Thyroid gland (tissue), 4 donors: ENCODE data around the gene GALR3. TPM values are rescaled to one million over a fixed set of nuclear protein-coding genes. Genes with fewer than 3 reads are reported as not detected.

Experiments
- DNase-seq, 2 donors: peaks; one replicate each; pipeline ENCODE4 v3.0.0-alpha.2; 2019
- H3K27ac ChIP-seq, 3 donors: fragments of 200-600 bp; sonication (generic); 1 replicate in 2 of 3; 2 replicates in 1 of 3; pipeline ENCODE4 v1.5.1; 2016 to 2019; ENCODE audit warnings: mild to moderate bottlenecking in 1 of 3, moderate library complexity in 1 of 3
- H3K27me3 ChIP-seq: fragments of 200-600 bp; sonication (generic); one replicate; pipeline ENCODE4 v1.5.1; 2019
- H3K36me3 ChIP-seq, 2 donors: fragments of 200-600 bp; sonication (generic); one replicate each; pipeline ENCODE4 v1.5.1; 2016 to 2019
- H3K4me1 ChIP-seq, 2 donors: fragments of 200-600 bp; sonication (generic); one replicate each; pipeline ENCODE4 v1.5.1; 2017 to 2019
- H3K4me3 ChIP-seq, 3 donors: fragments of 200-600 bp; sonication (generic); replicated peaks in 1 of 3; 1 replicate in 2 of 3; 2 replicates in 1 of 3; pipeline ENCODE4 v1.5.1; 2016; ENCODE audit warnings: mild to moderate bottlenecking in 1 of 3
- H3K9me3 ChIP-seq: fragments of 200-600 bp; sonication (generic); one replicate; pipeline ENCODE4 v1.5.1; 2017
- POLR2A ChIP-seq, 2 donors: fragments of 450-650 bp; IDR thresholded peaks; one replicate each; pipeline ENCODE4 v1.6.1; 2017; ENCODE audit warnings: antibody characterized with exemption in 2 of 2, mild to moderate bottlenecking in 2 of 2, moderate library complexity in 1 of 2
- WGBS, 2 donors: methylation state at CpG; one replicate each; pipeline ENCODE4 v1.1.5; 2017; 5-methylcytosine and 5-hydroxymethylcytosine counted together
- intact Hi-C: fragments of 100-400 bp; cut with DNase I; formaldehyde crosslinking; loops from one replicate; pipeline ENCODE4 v1.15.1; 2023
- total RNA-seq, 4 donors: library from RNA; depleted of rRNA; stranded (reverse); fragments of >200 nt; gene quantifications; one replicate each; pipeline ENCODE4 v1.2.3, GENCODE V29; 2016
- TF ChIP-seq, protein P1 (sequence below), 6 experiments: fragments of 200-600 bp in 3 of 6; fragments of 450-650 bp in 3 of 6; sonication (generic) in 3 of 6; IDR thresholded peaks; one replicate each; pipeline ENCODE4 v1.5.1; 2016 to 2019; ENCODE audit warnings: antibody characterized with exemption in 6 of 6, mild to moderate bottlenecking in 2 of 6, inconsistent platforms in 1 of 6, moderate library complexity in 1 of 6

The GALR3 gene
- total RNA-seq, 4 donors from 2014 or later = not detected

- WGBS, 2 donors = 95 to 100% methylated on average over 2 of the region's 2 CpGs
- Histone ChIP-seq H3K27me3 (no peaks in the 10 kb centered on the region), H3K4me3 (no peak overlapping the region), H3K4me1 (peaks cover 7 to 9% of the 10 kb centered on the region in 2 donors), H3K9me3 (no peaks in the 10 kb centered on the region), H3K27ac (no peak overlapping the region), H3K36me3 (peaks cover 0 to 3% of the 10 kb centered on the region in 2 donors)
- no peak for DNase-seq
- intact Hi-C loops = loop anchor here (10.0 kb wide), 1 partner anchor 123 kb away; no protein-coding TSS in a partner anchor
- no peak for TF ChIP-seq POLR2A (IDR thresholded peaks at IDR 0.05)
- TF ChIP-seq, protein P1, sequence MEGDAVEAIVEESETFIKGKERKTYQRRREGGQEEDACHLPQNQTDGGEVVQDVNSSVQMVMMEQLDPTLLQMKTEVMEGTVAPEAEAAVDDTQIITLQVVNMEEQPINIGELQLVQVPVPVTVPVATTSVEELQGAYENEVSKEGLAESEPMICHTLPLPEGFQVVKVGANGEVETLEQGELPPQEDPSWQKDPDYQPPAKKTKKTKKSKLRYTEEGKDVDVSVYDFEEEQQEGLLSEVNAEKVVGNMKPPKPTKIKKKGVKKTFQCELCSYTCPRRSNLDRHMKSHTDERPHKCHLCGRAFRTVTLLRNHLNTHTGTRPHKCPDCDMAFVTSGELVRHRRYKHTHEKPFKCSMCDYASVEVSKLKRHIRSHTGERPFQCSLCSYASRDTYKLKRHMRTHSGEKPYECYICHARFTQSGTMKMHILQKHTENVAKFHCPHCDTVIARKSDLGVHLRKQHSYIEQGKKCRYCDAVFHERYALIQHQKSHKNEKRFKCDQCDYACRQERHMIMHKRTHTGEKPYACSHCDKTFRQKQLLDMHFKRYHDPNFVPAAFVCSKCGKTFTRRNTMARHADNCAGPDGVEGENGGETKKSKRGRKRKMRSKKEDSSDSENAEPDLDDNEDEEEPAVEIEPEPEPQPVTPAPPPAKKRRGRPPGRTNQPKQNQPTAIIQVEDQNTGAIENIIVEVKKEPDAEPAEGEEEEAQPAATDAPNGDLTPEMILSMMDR (IDR thresholded peaks at IDR 0.05) = no peak
Observed at GRCh38 chr22:37811867-37812266, 11.3 kb upstream of the GALR3 start.

DNA sequence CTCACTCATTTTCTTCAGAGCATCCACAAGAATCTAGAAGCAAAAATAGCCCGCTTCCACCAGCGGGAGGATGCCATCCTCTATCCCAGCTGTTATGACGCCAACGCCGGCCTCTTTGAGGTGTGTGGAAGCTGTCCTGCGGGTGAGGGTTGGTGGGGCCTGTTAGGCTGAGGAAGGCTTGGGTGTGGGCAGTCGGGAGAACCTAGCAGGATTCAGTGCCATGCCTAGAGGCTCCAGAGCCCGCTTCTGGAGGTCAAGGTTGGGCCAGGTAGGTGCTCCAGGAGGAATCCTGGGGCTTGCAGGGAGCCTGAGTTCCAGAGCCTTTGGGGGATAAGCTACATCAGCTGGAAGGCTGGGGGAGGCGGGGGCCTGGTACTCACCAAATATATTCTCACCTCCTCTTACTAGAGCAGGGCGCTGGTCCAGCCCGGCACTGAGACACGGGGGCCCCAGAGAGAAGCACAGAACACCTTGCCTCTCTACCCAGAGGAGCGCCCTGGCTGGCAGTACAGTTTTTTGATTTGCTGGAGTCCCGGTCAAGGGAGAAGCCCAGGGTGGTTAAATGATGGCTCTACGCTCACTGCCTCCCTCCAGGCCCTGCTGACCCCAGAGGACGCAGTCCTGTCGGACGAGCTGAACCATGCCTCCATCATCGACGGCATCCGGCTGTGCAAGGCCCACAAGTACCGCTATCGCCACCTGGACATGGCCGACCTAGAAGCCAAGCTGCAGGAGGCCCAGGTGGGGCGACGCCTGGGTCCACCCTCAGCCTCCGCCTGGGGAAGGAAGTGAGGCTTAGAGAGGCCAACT, 10.1 kb upstream of the GALR3 start:
- intact Hi-C loops = loop anchor here (10.0 kb wide), 1 partner anchor 122 kb away; no protein-coding TSS in a partner anchor
- WGBS, 2 donors = 93 to 97% methylated on average over 25 to 26 of the region's 27 CpGs

DNA sequence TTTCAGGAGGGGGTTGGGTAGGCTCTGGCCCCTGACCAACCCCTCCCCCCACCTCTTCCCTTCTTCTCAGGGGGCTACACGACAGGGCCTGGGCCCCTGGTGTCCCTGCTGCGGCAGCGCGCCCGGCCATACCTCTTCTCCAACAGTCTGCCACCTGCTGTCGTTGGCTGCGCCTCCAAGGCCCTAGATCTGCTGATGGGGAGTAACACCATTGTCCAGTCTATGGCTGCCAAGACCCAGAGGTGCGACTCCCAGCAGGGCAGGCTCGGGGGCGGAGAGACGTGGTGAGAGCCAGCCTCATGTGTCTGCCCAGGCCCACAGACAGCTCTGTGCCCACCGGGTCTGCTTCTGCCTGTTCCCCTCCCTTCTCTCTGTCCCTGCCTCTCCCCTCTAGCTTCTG, 7.6 kb upstream of the GALR3 start:
- DNase-seq = no peak
- 87 to 90% methylated on average over 11 to 12 of the region's 12 CpGs for WGBS, 2 donors
- Histone ChIP-seq H3K27me3 (no peaks in the 10 kb centered on the region), H3K4me1 (peaks cover 15 to 16% of the 10 kb centered on the region in 2 donors), H3K4me3 (no peak overlapping the region), H3K9me3 (no peaks in the 10 kb centered on the region), H3K36me3 (peaks cover 0 to 3% of the 10 kb centered on the region in 2 donors), H3K27ac (no peak overlapping the region)
- intact Hi-C loops = loop anchor here (5.0 to 10.0 kb wide), 3 partner anchors 47 to 152 kb away; no protein-coding TSS in a partner anchor
- no peak for TF ChIP-seq POLR2A (IDR thresholded peaks at IDR 0.05)
- TF ChIP-seq, protein P1 (IDR thresholded peaks at IDR 0.05) = no peak

More for the DNA sequence above, 10.1 kb upstream of the GALR3 start:
- Histone ChIP-seq H3K4me1 (peaks cover 11 to 13% of the 10 kb centered on the region in 2 donors), H3K9me3 (no peaks in the 10 kb centered on the region), H3K27me3 (no peaks in the 10 kb centered on the region), H3K36me3 (peaks cover 0 to 3% of the 10 kb centered on the region in 2 donors), H3K4me3 (no peak overlapping the region), H3K27ac (no peak overlapping the region)
- no peak for DNase-seq
- no peak for TF ChIP-seq POLR2A (IDR thresholded peaks at IDR 0.05)
- TF ChIP-seq, protein P1 (IDR thresholded peaks at IDR 0.05) = no peak

DNA sequence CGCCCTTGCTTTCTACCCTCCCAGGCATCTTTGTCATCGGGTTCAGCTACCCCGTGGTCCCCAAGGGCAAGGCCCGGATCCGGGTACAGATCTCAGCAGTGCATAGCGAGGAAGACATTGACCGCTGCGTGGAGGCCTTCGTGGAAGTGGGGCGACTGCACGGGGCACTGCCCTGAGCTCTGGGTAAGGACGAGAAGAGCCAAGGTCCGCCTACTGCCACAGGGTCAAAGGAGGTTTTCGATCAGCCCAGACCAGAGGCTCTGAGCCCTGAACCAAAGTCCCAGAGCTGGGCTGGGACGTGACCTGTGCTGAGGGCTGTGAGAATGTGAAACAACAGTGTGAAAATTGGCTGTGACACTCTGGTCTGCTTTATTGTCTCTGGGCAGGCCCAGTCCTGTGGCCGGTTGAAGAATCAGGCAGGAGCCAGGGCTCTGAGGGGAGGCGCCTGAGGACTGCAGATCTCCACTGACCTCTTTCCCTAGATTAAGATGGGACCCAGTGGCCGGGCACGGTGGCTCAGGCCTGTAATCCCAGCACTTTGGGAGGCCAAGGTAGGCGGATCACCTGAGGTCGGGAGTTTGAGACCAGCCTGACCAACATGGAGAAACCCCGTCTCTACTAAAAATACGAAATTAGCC, 6.5 kb upstream of the GALR3 start:
- no peak overlapping the region for H3K4me3 ChIP-seq
- H3K36me3 ChIP-seq = peaks cover 0 to 3% of the 10 kb centered on the region in 2 donors
- DNase-seq = no peak
- peaks cover 15 to 16% of the 10 kb centered on the region in 2 donors for H3K4me1 ChIP-seq
- H3K9me3 ChIP-seq = no peaks in the 10 kb centered on the region
- no peaks in the 10 kb centered on the region for H3K27me3 ChIP-seq
- H3K27ac ChIP-seq = no peak overlapping the region
- TF ChIP-seq POLR2A (IDR thresholded peaks at IDR 0.05) = no peak
- TF ChIP-seq, protein P1 (IDR thresholded peaks at IDR 0.05) = no peak
- intact Hi-C loops = loop anchor here (5.0 to 10.0 kb wide), 3 partner anchors 46 to 151 kb away; no protein-coding TSS in a partner anchor
- WGBS, 2 donors = 93 to 94% methylated on average over 21 to 23 of the region's 23 CpGs
